GM20431 (cell line): Measurements from ENCODE around the gene NDUFB6.
"Not testable (repeated sequence)": the region's sequence is repeated elsewhere in the genome, so short reads cannot be mapped to it uniquely, and the experiment has no call there.

ENCODE experiments used
- in situ Hi-C: fragments of 300-500 bp; cut with MseI, MboI; formaldehyde crosslinking; loops from one replicate; pipeline ENCODE4 v1.15.0; 2020; ENCODE audit warnings: low sequenced_read_pairs; ENCODE audit not compliant: unreplicated experiment

Gene NDUFB6

GRCh38 chr9:32573821-32574220, 862 bp upstream of the NDUFB6 start:
- in situ Hi-C loops: no loop called here

GRCh38 chr9:32571969-32572899, 725 bp downstream of the NDUFB6 start:
- in situ Hi-C loops: no loop called here

GRCh38 chr9:32570262-32570661, 2.7 kb downstream of the NDUFB6 start:
- in situ Hi-C loops: no loop called here

GRCh38 chr9:32566770-32567169, 6.2 kb downstream of the NDUFB6 start:
- in situ Hi-C loops: no loop called here

GRCh38 chr9:32565967-32566366, 7.0 kb downstream of the NDUFB6 start:
- in situ Hi-C loops: no loop called here

- in situ Hi-C loops: no loop called here
Measured at GRCh38 chr9:32558408-32558934, 14.5 kb downstream of the NDUFB6 start.

GRCh38 chr9:32554591-32554990, 18.4 kb downstream of the NDUFB6 start:
- in situ Hi-C loops: no loop called here

- in situ Hi-C loops: no loop called here
Measured at GRCh38 chr9:32554107-32554506, 18.9 kb downstream of the NDUFB6 start.

GRCh38 chr9:32552172-32552872, 20.6 kb downstream of the NDUFB6 start, which contains the start of the genes SMIM27 and TOPORS:
Gene SMIM27, plus strand, starts transcription at chr9:32552327. Its CDS starts 108 bp downstream, at chr9:32552435.
Gene TOPORS, minus strand, starts transcription at chr9:32552586. Its CDS starts 150 bp downstream, at chr9:32552436.
- in situ Hi-C loops: no loop called here

- in situ Hi-C loops: no loop called here
Measured at GRCh38 chr9:32551276-32552051, 21.5 kb downstream of the NDUFB6 start.

GRCh38 chr9:32550562-32551275, 22.2 kb downstream of the NDUFB6 start:
- in situ Hi-C loops: no loop called here

GRCh38 chr9:32550150-32550561, 22.8 kb downstream of the NDUFB6 start:
- in situ Hi-C loops: no loop called here

GRCh38 chr9:32548213-32548612, 24.7 kb downstream of the NDUFB6 start:
- in situ Hi-C loops: not testable (repeated sequence)

- in situ Hi-C loops: no loop called here
Measured at GRCh38 chr9:32545884-32546283, 27.1 kb downstream of the NDUFB6 start.

GRCh38 chr9:32543047-32543446, 29.9 kb downstream of the NDUFB6 start:
- in situ Hi-C loops: no loop called here

GRCh38 chr9:32533816-32534215, 39.1 kb downstream of the NDUFB6 start:
- in situ Hi-C loops: no loop called here

GRCh38 chr9:32533336-32533735, 39.6 kb downstream of the NDUFB6 start:
- in situ Hi-C loops: no loop called here

- in situ Hi-C loops: no loop called here
Measured at GRCh38 chr9:32526707-32527048, 46.3 kb downstream of the NDUFB6 start.

- in situ Hi-C loops: no loop called here
Measured at GRCh38 chr9:32526041-32526706, 46.8 kb downstream of the NDUFB6 start, which contains the start of gene RIGI. Gene RIGI, minus strand, starts transcription at chr9:32526196. Its CDS starts 30 bp downstream, at chr9:32526166.
